ENCODE measurements around the gene CD3E. TPM values are rescaled to one million over a fixed set of nuclear protein-coding genes. Genes with fewer than 3 reads are reported as not detected.

Gene CD3E

Small RNA genes lying within 50 kb of the gene (small RNA-seq; reads per million reads assigned to genes)
- gene AP001582.1 (ENCODE audit: low read depth), result not detected
